SK-MEL-5 (cell line): ENCODE measurements around the gene UBE2M. TPM values are rescaled to one million over a fixed set of nuclear protein-coding genes. Genes with fewer than 3 reads are reported as not detected.
"Not testable (repeated sequence)": the region's sequence is repeated elsewhere in the genome, so short reads cannot be mapped to it uniquely, and the experiment has no call there.

Experiments
- DNase-seq: peaks from one replicate; pipeline ENCODE4 v3.0.0-alpha.2; 2016; ENCODE audit warnings: low read depth, low spot score
- in situ Hi-C: cut with HindIII; loops from 2 replicates; pipeline ENCODE4 v1.10.0; 2016; ENCODE audit warnings: low sequenced_read_pairs, high pct_unique_total_duplicates, low pct_unique_long_range_greater_than_20kb
- small RNA-seq, 2 experiments: library from RNA; depleted of rRNA; stranded (forward); fragments of <200 nt; gene quantifications; one replicate each; pipeline ENCODE3, GENCODE V24; 2014
- total RNA-seq: library from RNA; depleted of rRNA; stranded (reverse); fragments of >200 nt; shearing (Covaris generic); gene quantifications from 2 replicates; pipeline ENCODE4 v1.2.3, GENCODE V29; 2014; rRNA removed

UBE2M gene
- total RNA-seq, 1 experiment from 2014 or later = 85.3 TPM

DNA sequence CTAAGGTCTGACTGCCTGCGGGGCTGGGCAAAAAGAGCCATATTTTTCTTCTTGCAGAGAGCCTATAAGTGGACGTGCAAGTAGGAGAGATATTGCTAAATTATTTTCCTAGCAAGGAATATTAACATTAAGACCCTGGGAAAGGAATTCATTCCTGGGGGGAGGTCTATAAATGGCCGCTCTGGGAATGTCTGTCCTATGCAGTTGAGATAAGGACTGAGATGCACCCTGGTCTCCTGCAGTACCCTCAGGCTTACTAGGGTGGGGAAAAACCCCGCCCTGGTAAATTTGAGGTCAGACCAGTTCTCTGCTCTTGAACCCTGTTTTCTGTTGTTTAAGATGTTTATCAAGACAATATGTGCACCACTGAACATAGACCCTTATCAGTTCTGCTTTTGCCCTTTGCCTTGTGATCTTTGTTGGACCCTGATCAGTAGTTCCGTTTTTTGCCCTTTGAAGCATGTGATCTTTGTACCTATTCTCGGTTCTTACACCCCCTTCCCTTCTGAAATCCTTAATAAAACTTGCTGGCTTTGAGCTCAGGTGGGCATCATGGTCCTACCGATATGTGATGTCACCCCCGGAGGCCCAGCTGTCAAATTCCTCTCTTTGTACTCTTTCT, 50.7 kb downstream of the UBE2M start:
- in situ Hi-C loops, DNase-seq: not testable (repeated sequence)

Small RNA genes within 50 kb of the gene (small RNA-seq; reads per million reads assigned to genes)
- gene MIR6807 = 0 reads per million in 2 experiments
- gene RN7SL525P = 0 to 0.02 reads per million in 2 experiments

Other genes with a start within 250 kb of the UBE2M start
- gene ZSCAN22, start 231.6 kb downstream of the UBE2M start, total RNA-seq = 2.9 and 3.2 TPM in 2 replicates
- gene A1BG, start 205.1 kb downstream of the UBE2M start, total RNA-seq = 18.7 and 23.4 TPM in 2 replicates
- 0.40 and 1.3 TPM in 2 replicates for gene ZNF497, start 195.9 kb downstream of the UBE2M start, total RNA-seq
- 0.40 and 0.87 TPM in 2 replicates for gene ZNF837, start 177.6 kb downstream of the UBE2M start, total RNA-seq
- gene RPS5, start 171.3 kb downstream of the UBE2M start, total RNA-seq = 1,789 and 1,795 TPM in 2 replicates
- not detected in 2 replicates for gene RNF225, start 163.0 kb downstream of the UBE2M start, total RNA-seq
- gene ZNF584, start 150.0 kb downstream of the UBE2M start, total RNA-seq = 12.5 and 13.9 TPM in 2 replicates
- gene ZNF132, start 118.5 kb downstream of the UBE2M start, total RNA-seq = 0.16 and 0.35 TPM in 2 replicates
- gene ZNF324B, start 107.0 kb downstream of the UBE2M start, total RNA-seq = 6.8 TPM in 2 replicates
- 6.3 and 7.7 TPM in 2 replicates for gene ZNF324, start 91.5 kb downstream of the UBE2M start, total RNA-seq
- 7.6 and 8.7 TPM in 2 replicates for gene ZNF446, start 82.3 kb downstream of the UBE2M start, total RNA-seq
- 0.13 and 0.16 TPM in 2 replicates for gene SLC27A5, start 46.6 kb downstream of the UBE2M start, total RNA-seq
- 1.9 and 3.3 TPM in 2 replicates for gene ZBTB45, start 38.8 kb downstream of the UBE2M start, total RNA-seq
- gene TRIM28, start 14.5 kb downstream of the UBE2M start, total RNA-seq = 346 and 425 TPM in 2 replicates
- gene CHMP2A, start 3.5 kb downstream of the UBE2M start, total RNA-seq = 82.6 and 89.4 TPM in 2 replicates
- 5.4 and 5.9 TPM in 2 replicates for gene MZF1, start 14.7 kb upstream of the UBE2M start, total RNA-seq